GM18505 (cell line): ENCODE measurements around the gene NXF1.
A peak's percentile ranks its signal among the peaks of the same experiment; 100 is the strongest.
"Not testable (repeated sequence)": the region's sequence is repeated elsewhere in the genome, so short reads cannot be mapped to it uniquely, and the experiment has no call there.

Experiments used
- ATAC-seq: cut with Tn5 transposase; IDR thresholded peaks from one replicate; pipeline ENCODE4 v1.9.1; 2021; ENCODE audit not compliant: unreplicated experiment
- POLR2A ChIP-seq: IDR thresholded peaks from 4 replicates; pipeline ENCODE4 v1.6.1; 2011; ENCODE audit warnings: borderline replicate concordance; ENCODE audit not compliant: insufficient read depth, insufficient read length; ENCODE audit errors: extremely low read depth

The NXF1 gene

GRCh38 chr11:62842171-62842741 lies 37.0 kb upstream of the NXF1 start:
- ATAC-seq: no peak

GRCh38 chr11:62841361-62842170 lies 36.3 kb upstream of the NXF1 start:
- TF ChIP-seq POLR2A: peak; percentile 99
- ATAC-seq: peak; percentile 50

More at GRCh38 chr11:62842171-62842741, 37.0 kb upstream of the NXF1 start:
- no peak for TF ChIP-seq POLR2A

GRCh38 chr11:62840721-62841360 lies 35.6 kb upstream of the NXF1 start:
- not testable (repeated sequence) for ATAC-seq

DNA sequence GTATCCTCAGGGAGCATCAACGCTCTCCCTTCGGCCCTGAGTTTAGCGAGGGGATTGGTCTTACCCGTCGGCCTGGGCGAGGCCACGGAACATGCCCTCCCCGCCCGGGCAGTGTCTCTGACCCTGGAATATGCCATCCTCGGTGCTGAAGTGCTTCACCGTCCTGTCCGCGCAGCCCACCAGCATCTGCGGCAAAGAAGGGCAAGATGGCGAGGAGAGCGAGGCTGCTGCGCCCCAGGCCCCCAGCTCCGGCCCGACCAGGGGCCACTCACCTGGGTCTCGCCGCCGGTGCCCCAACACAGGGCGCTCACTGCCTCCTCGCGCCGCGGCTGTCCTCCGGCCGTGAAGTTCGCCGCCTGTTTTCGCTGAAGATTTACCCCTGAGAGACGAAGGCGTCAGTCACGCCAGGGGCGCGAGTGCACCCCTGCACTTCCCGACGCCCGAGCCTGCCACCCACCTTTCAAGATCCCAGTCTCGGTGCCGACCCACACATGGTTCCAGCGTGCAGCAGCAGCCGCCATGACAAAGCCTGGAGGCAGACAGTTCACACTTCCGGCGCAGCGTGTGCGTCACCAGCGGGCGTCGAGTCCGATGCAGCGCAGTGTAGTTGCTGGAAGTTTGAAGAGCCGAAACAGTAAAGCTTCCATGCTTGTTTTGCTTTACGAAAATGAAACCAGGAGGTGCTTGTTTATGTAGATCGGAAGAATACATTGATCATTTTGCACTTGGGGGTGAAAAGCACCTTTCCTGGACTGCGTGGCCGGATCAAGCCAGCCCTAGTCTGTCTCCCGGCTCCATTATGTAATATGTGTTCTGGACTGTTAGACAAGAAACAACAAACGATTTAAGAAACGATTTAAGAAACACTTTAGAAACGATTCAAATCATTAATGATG lies 34.1 kb upstream of the NXF1 start, which contains the start of gene WDR74:
Gene WDR74 (minus strand): TSS at position 541 of the 896 bp plus-strand sequence. CDS start 20 bp downstream, at position 521.
- peak; percentile 91 for TF ChIP-seq POLR2A
- ATAC-seq: peak; percentile 52

DNA sequence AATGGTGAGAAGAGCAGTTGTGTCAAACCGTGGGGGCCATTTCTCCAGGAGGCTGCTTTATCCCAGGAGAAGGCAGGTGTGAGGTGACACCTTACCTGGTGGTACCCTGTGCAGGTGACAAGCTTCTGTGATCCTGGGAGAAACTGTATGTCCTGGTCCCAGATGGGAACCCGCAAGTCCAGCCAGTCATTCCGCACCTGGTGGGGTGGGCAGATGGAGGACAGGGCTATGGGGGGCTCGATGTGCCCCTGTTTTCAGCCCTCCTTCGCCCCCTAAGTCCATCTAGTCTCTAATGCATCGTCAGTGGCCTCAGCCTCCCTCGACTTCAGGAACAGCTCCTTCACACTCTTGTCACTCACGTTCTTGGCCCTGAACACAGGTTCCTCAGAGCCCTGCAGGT lies 30.1 kb upstream of the NXF1 start:
- TF ChIP-seq POLR2A: no peak
- ATAC-seq: no peak

DNA sequence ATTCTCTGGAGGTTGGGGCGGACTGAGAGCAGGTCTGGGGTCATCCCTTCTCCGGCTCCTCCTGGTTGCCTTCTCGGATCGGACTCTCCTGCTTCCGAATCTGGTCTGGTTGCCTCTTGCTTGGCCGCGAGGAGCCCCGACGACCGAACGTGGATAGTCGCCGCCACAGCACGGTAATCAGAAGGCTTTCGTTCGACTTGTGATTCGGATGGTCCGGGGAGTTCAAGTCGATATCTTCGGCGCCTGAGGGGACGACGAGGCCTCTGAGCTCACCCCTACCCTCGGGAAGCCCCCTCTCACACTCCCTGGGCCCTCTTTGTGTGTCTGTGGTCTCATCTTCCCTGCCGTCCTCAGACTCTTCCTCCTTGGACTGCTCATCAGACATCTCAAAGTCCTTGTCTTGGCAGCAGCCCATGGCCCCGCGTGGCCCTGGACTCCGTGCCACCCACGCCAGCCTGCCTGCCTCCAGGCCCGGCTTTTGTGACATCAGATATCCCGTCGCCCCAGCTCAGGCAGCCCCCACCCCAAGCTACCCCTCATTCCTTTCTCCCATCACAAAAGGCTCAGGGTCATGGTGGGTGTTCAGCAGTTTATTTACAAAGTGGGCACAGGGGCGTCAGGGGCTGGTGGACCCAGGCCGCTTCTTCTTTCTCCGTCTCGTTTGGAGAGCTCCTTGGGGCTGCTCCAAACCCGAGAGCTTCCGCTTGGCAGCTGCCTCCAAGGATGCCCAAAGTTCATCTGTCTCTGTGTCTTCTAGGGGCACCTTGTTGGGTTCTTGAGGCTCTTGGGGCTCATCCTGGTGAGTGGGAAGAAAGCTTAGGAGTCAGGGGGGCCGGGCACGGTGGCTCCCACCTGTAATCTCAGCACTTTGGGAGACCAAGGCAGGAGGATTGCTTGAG lies 27.3 kb upstream of the NXF1 start, which contains the start of gene TEX54:
Gene TEX54 (minus strand): TSS at position 506 of the 899 bp plus-strand sequence.
- peak; percentile 22 for ATAC-seq
- no peak for TF ChIP-seq POLR2A

DNA sequence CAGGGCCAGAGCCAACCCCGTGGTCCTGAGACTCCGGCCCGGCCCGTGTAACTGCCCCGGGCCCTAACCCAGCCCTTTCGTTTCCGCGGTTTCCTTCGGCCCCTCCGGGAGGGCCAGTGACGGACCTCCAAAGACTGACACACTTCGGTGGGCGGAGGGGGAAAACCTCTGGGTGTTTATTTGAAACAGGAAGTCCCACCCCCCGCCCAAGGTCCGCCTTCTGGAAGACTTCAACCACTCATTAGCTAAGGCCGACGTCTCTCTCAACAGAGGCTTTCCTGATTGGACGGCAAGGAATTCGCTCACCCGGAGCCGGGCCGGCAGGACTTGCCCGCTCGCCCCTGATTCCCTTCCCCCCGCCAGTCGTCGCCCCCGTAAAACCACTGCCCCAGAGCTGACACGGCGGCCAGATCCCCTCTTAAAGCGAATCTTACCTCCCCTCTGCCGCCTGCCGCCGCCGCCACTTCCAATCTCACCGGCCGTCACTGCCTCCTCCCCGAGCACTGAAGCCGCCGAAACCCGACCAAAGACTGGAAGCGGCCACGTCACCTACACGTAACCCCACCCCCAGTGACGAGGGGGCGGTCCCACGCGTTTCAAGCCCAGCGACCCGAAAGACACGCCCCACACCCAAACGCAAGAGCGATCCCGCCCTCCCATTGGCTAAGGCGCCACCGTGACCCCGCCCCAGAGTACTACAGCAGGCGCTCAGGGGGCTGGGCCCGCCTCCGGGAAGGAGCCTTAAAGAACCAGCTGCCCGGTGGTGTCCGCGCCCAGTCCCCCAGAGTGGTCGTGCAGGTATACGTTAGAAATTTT lies 26.5 kb upstream of the NXF1 start, which contains the start of gene STX5:
Gene STX5 (minus strand): TSS at position 532 of the 816 bp plus-strand sequence. CDS start 808 bp downstream, outside the sequence.
- ATAC-seq: peak; percentile 83
- peak; percentile 81 for TF ChIP-seq POLR2A

GRCh38 chr11:62830904-62831519 lies 25.8 kb upstream of the NXF1 start:
- peak; percentile 6 for ATAC-seq
- TF ChIP-seq POLR2A: no peak

DNA sequence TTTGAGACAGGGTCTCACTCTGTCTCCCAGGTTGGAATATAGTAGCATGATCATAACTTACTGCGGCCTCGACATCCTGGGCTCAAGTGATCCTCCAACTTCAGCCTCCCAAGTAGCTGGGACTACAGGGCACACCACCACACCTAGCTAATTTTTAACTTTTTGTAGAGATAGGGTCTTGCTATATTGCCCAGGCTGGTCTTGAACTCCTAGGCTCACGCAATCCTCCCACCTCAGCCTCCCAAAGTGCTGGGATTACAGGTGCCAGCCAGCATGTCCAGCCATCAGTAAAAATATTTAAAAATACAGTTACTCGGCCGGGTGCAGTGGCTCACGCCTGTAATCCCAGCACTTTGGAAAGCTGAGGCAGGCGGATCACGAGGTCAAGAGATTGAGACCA lies 22.9 kb upstream of the NXF1 start:
- not testable (repeated sequence) for ATAC-seq

GRCh38 chr11:62823677-62824076 lies 18.4 kb upstream of the NXF1 start:
- no peak for TF ChIP-seq POLR2A
- ATAC-seq: no peak

DNA sequence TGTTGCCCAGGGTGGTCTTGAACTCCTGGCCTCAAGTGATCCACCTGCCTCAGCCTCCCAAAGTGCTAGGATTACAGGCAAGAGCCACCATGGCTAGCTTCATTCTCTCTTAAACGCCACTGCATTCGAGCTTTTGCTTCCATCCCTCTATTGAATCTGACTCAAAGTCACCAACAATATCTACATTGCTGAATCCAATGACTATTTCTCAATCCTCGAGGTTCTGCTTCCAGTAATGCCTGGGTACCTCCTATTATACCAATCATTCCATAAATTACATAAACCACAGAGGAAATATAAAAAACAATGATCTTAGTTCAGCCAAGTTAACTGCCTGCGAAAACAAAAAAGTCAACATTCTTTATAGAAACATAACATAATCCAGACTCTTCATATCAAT lies 11.9 kb upstream of the NXF1 start:
- no peak for ATAC-seq
- TF ChIP-seq POLR2A: no peak
